ENCODE results near the gene GUCY2C.

DNA sequence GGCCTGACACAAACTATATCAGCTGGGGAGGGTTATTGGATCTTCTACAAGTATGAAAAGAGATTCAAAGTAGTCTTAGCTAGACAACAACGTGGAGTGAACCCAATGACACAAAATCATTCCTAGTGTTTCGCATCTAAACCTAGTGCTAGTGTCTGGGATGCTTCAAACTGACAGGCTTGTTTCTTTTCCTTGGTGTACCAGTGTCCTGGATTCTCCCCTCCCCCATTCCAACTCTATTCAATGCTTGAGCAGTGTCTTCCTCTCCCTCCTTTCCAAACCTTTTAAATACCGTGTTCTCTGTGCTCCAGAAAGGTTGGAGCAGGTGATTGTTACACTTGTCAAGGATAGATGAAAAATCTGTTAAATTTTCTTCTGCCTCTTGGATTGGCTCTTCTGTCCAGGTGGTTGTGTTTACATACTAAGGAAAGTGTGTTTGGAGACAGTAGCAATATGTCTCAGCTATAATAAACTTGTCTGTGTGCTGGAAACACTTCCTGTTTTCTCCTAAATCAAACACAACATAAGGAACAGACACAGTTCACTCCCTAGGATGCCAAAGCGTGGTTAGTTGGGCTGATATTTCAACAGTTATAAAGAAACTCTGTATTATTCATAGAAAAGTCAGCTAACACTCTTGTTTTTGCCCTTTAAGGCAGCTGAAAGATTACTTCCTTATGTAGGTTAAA, 14.4 kb upstream of the GUCY2C start:
- TF ChIP-seq CTCF (IDR thresholded peaks at IDR 0.05; ENCODE audit: extremely low read depth in 1 of 2, insufficient read depth in 1 of 2, low read depth in 1 of 2, low read length in 2 of 2) (no peak), POLR2A (IDR thresholded peaks at IDR 0.05; ENCODE audit: low read depth, low read length) (no peak), EZH2 (IDR thresholded peaks at IDR 0.05; ENCODE audit: borderline replicate concordance, low read depth, low read length, severe bottlenecking) (no peak), POLR2AphosphoS5 (IDR thresholded peaks at IDR 0.05; ENCODE audit: insufficient read depth, low read depth, low read length) (no peak), MYC (IDR thresholded peaks at IDR 0.05; ENCODE audit: low read depth, low read length) (no peak), JUN (IDR thresholded peaks at IDR 0.05; ENCODE audit: borderline replicate concordance, insufficient read depth, insufficient read length, low read depth) (no peak), FOS (IDR thresholded peaks at IDR 0.05; ENCODE audit: borderline replicate concordance, insufficient read depth, low read length) (no peak), GATA2 (IDR thresholded peaks at IDR 0.05; ENCODE audit: insufficient read depth, insufficient read length, low read depth, low read length) (no peak)
- TF ChIP-seq, protein P1, sequence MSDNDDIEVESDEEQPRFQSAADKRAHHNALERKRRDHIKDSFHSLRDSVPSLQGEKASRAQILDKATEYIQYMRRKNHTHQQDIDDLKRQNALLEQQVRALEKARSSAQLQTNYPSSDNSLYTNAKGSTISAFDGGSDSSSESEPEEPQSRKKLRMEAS (IDR thresholded peaks at IDR 0.05; ENCODE audit: insufficient read depth, insufficient read length): no peak

Measured in endothelial cell of umbilical vein (primary cell).